Breast epithelium (tissue), 4 donors: ENCODE data around the gene GPR152. TPM values are rescaled to one million over a fixed set of nuclear protein-coding genes. Genes with fewer than 3 reads are reported as not detected.

Source experiments
- DNase-seq, 2 donors: peaks; one replicate each; pipeline ENCODE4 v3.0.0-alpha.2; 2019; ENCODE audit warnings: low spot score in 2 of 2
- H3K27ac ChIP-seq, 2 donors: fragments of 200-600 bp; sonication (generic) in 1 of 2; one replicate each; pipeline ENCODE4 v1.5.1; 2016 to 2019; ENCODE audit warnings: mild to moderate bottlenecking in 1 of 2
- H3K27me3 ChIP-seq, 2 donors: fragments of 200-600 bp; sonication (generic) in 1 of 2; one replicate each; pipeline versions ENCODE4 v1.5.1 to v1.6.0; 2017 to 2019; ENCODE audit warnings: control low read depth in 1 of 2, mild to moderate bottlenecking in 1 of 2
- H3K36me3 ChIP-seq: fragments of 200-600 bp; one replicate; pipeline ENCODE4 v1.5.1; 2019
- H3K4me1 ChIP-seq, 2 donors: fragments of 200-600 bp; sonication (generic); one replicate each; pipeline ENCODE4 v1.5.1; 2016 to 2019; ENCODE audit warnings: control low read depth in 1 of 2
- H3K4me3 ChIP-seq, 3 donors: fragments of 200-600 bp; sonication (generic); 1 replicate in 2 of 3; 2 replicates in 1 of 3; pipeline ENCODE4 v1.5.1; 2016 to 2019; ENCODE audit warnings: mild to moderate bottlenecking in 3 of 3, moderate library complexity in 2 of 3
- H3K9me3 ChIP-seq, 2 donors: fragments of 200-600 bp; sonication (generic) in 1 of 2; one replicate each; pipeline ENCODE4 v1.5.1; 2016 to 2019; ENCODE audit warnings: control low read depth in 1 of 2
- POLR2A ChIP-seq: fragments of 450-650 bp; IDR thresholded peaks from one replicate; pipeline ENCODE4 v1.6.1; 2016; ENCODE audit warnings: antibody characterized with exemption, mild to moderate bottlenecking, moderate library complexity
- POLR2AphosphoS5 ChIP-seq, 3 donors: sonication (generic); formaldehyde crosslinking; IDR thresholded peaks; one replicate each; pipeline ENCODE4 v1.6.1; 2017; ENCODE audit warnings: antibody characterized with exemption in 3 of 3
- intact Hi-C: fragments of 100-400 bp; cut with DNase I; formaldehyde crosslinking; loops from one replicate; pipeline ENCODE4 v1.15.1; 2023; ENCODE audit warnings: low total_unique reads
- total RNA-seq, 3 donors: library from RNA; depleted of rRNA; stranded (reverse); fragments of >200 nt; gene quantifications; one replicate each; pipeline ENCODE4 v1.1.0, GENCODE V29; 2016
- TF ChIP-seq, protein P1 (sequence below), 3 donors: fragments of 450-650 bp; IDR thresholded peaks; one replicate each; pipeline ENCODE4 v1.5.1; 2016 to 2017; ENCODE audit warnings: antibody characterized with exemption in 3 of 3, mild to moderate bottlenecking in 3 of 3, moderate library complexity in 3 of 3

The GPR152 gene
- total RNA-seq, 3 donors from 2014 or later = not detected

GRCh38 chr11:67418476-67419281 is 33.9 kb downstream of the GPR152 start:
- Histone ChIP-seq H3K4me3 (peak overlapping the region in 1 of 3 donors; percentile 10), H3K27ac (peak overlapping the region; percentile 68 to 94), H3K9me3 (no peaks in the 10 kb centered on the region), H3K27me3 (no peaks in the 10 kb centered on the region), H3K4me1 (peaks cover 10 to 13% of the 10 kb centered on the region in 2 donors), H3K36me3 (no peaks in the 10 kb centered on the region)
- TF ChIP-seq, protein P1, sequence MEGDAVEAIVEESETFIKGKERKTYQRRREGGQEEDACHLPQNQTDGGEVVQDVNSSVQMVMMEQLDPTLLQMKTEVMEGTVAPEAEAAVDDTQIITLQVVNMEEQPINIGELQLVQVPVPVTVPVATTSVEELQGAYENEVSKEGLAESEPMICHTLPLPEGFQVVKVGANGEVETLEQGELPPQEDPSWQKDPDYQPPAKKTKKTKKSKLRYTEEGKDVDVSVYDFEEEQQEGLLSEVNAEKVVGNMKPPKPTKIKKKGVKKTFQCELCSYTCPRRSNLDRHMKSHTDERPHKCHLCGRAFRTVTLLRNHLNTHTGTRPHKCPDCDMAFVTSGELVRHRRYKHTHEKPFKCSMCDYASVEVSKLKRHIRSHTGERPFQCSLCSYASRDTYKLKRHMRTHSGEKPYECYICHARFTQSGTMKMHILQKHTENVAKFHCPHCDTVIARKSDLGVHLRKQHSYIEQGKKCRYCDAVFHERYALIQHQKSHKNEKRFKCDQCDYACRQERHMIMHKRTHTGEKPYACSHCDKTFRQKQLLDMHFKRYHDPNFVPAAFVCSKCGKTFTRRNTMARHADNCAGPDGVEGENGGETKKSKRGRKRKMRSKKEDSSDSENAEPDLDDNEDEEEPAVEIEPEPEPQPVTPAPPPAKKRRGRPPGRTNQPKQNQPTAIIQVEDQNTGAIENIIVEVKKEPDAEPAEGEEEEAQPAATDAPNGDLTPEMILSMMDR (IDR thresholded peaks at IDR 0.05) = no peak
- TF ChIP-seq POLR2A (no peak), POLR2AphosphoS5 (IDR thresholded peaks at IDR 0.05) (no peak)
- intact Hi-C loops = no loop called here
- peak in 1 of 2 donors; percentile 56 for DNase-seq

DNA sequence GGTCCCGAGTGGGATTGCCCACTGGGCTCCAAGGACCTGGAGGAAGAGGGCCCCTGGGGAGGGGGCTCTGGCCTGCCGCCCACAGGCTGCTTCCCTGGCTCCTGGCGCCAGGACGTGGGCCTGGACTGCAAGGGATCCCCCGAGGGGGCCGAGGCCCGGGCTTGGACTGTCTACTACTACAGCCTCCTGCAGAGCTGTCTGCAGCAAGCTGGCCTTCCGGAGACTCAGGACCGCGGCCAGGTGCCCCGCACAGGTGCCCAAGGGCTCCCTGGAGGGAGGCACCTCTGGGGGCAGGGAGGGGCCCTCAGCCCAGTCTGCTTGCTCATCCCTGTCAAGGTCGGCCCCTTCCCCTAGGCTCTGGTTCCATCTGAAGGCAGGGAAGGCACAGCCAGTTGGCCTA is 35.1 kb downstream of the GPR152 start:
- H3K9me3 ChIP-seq = no peaks in the 10 kb centered on the region
- H3K27me3 ChIP-seq = no peaks in the 10 kb centered on the region
- TF ChIP-seq POLR2AphosphoS5 (IDR thresholded peaks at IDR 0.05) (no peak), POLR2A (no peak)
- TF ChIP-seq, protein P1 (IDR thresholded peaks at IDR 0.05) = no peak
- DNase-seq = no peak
- peak overlapping the region; percentile 68 to 75 for H3K27ac ChIP-seq
- no peak overlapping the region for H3K4me3 ChIP-seq
- intact Hi-C loops = no loop called here
- no peaks in the 10 kb centered on the region for H3K36me3 ChIP-seq
- peaks cover 10 to 13% of the 10 kb centered on the region in 2 donors for H3K4me1 ChIP-seq

DNA sequence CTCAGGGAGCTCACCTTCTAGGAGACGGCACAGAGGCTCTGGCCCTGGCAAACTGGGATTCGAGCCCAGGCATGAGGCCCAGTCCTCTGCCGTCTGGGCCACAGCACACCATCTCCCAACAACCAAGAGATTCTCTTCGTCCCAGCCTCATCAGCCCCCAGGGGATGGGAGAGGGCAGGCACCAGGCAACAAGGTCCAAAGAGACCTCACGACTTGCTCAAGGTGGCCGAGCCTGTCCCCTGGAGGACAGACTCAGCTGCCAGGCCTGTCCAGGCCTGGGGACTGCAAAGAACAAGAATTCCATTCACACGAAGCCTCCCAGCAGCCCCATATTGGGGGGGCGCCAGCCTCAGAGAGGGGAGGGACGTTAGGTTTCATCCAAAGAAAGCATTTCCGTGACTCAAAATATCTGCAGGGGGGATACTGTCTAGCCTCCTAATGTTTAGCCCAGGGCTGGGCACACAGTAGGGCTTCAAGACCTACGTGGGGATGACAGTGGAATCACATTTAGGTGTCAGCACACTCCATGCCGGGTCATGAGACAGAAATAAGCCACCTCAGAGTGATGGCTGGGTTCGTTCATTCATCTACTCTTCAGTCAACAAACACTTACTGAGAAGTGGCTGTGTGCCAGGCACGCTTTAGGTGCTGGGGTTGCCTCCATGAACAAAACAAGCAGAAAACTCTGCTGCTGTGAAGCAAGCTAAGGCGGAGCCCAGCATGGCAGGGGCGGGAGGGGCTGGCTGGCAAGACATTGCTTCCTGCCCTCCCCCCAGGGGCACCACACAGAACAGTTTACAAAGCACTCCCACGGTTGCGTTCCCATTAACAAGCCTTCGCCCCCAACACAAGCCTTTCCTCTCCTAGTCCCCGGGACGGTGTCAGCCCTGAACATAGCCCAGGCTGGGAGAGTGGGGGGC is 35.9 kb downstream of the GPR152 start:
- intact Hi-C loops = no loop called here
- peaks cover 10 to 13% of the 10 kb centered on the region in 2 donors for H3K4me1 ChIP-seq
- no peaks in the 10 kb centered on the region for H3K36me3 ChIP-seq
- no peak overlapping the region for H3K4me3 ChIP-seq
- H3K9me3 ChIP-seq = no peaks in the 10 kb centered on the region
- H3K27me3 ChIP-seq = peaks cover 0 to 3% of the 10 kb centered on the region in 2 donors
- no peak for DNase-seq
- H3K27ac ChIP-seq = peak overlapping the region; percentile 68 to 83
- TF ChIP-seq POLR2AphosphoS5 (IDR thresholded peaks at IDR 0.05) = no peak
- TF ChIP-seq POLR2A = no peak
- TF ChIP-seq, protein P1 (IDR thresholded peaks at IDR 0.05) = no peak

GRCh38 chr11:67415501-67416304 is 36.8 kb downstream of the GPR152 start, which contains the start of gene CARNS1:
Gene CARNS1 (plus strand): TSS chr11:67415678. CDS start chr11:67416200, 522 bp downstream.
- no peak for DNase-seq
- Histone ChIP-seq H3K27ac (peak within 1 kb of the TSS; percentile 68 to 83), H3K36me3 (no peaks in the 10 kb centered on the region), H3K9me3 (no peaks in the 10 kb centered on the region), H3K4me1 (peaks cover 10 to 13% of the 10 kb centered on the region in 2 donors), H3K27me3 (peaks cover 0 to 13% of the 10 kb centered on the region in 2 donors), H3K4me3 (peak within 1 kb of the TSS; percentile 12 to 63 (median 45))
- TF ChIP-seq, protein P1 (IDR thresholded peaks at IDR 0.05) = no peak
- TF ChIP-seq POLR2A (no peak), POLR2AphosphoS5 (IDR thresholded peaks at IDR 0.05) (no peak)
- intact Hi-C loops = no loop called here
